HepG2 (cell line): ENCODE measurements around the gene DDC. TPM values are rescaled to one million over a fixed set of nuclear protein-coding genes. Genes with fewer than 3 reads are reported as not detected.

Experiments used
- KMT2B ChIP-seq: IDR thresholded peaks from 2 replicates; pipeline ENCODE4 v1.6.1; 2016; ENCODE audit warnings: missing genetic modification reagents, missing compliant biosample characterization
- NFRKB ChIP-seq: fragments of 450-650 bp; IDR thresholded peaks from 2 replicates; pipeline ENCODE4 v1.6.1; 2017
- PITX1 ChIP-seq: sonication (generic); formaldehyde crosslinking; IDR thresholded peaks from 2 replicates; pipeline ENCODE4 v1.5.1; 2020; ENCODE audit warnings: mild to moderate bottlenecking, missing genetic modification reagents
- ZBTB21 ChIP-seq: sonication (generic); formaldehyde crosslinking; IDR thresholded peaks from 2 replicates; pipeline ENCODE4 v1.4.0; 2020; ENCODE audit warnings: missing genetic modification reagents
- ZNF232 ChIP-seq: sonication (generic); formaldehyde crosslinking; IDR thresholded peaks from 2 replicates; pipeline ENCODE4 v1.4.0; 2020; ENCODE audit warnings: missing genetic modification reagents, borderline replicate concordance
- ZNF33B ChIP-seq: sonication (generic); formaldehyde crosslinking; IDR thresholded peaks from 2 replicates; pipeline ENCODE4 v1.5.1; 2020; ENCODE audit warnings: mild to moderate bottlenecking, missing genetic modification reagents
- ZNF407 ChIP-seq: sonication (generic); formaldehyde crosslinking; IDR thresholded peaks from one replicate; pipeline ENCODE4 v1.5.1; 2020; ENCODE audit warnings: mild to moderate bottlenecking, missing genetic modification reagents; ENCODE audit errors: not compliant biosample characterization
- ZNF75D ChIP-seq: sonication (generic); formaldehyde crosslinking; IDR thresholded peaks from 2 replicates; pipeline ENCODE4 v1.8.1; 2023; ENCODE audit warnings: missing genetic modification reagents, mild to moderate bottlenecking, borderline replicate concordance
- ZNF83 ChIP-seq: sonication (generic); formaldehyde crosslinking; IDR thresholded peaks from 2 replicates; pipeline ENCODE4 v1.4.0; 2020; ENCODE audit warnings: missing genetic modification reagents, mild to moderate bottlenecking, borderline replicate concordance
- polyA plus RNA-seq, 8 experiments: library from polyadenylated mRNA; depleted of rRNA in 3 of 8; stranded (reverse) in 7 of 8; unstranded in 1 of 8; fragments of >200 nt; fragmentation: Illumina TruSeq in 4 of 8; extraction: Trizol in 4 of 8; gene quantifications; 2 replicates each; pipeline versions ENCODE4 v1.2.1 to v1.2.3, GENCODE V29; 2011 to 2016; ENCODE audit warnings: low read depth in 4 of 8, missing spikeins in 1 of 8, mixed read lengths in 1 of 8; ENCODE audit not compliant: insufficient read depth in 1 of 8
- total RNA-seq, 5 experiments: library from RNA; depleted of rRNA; stranded (reverse); fragments of >200 nt; fragmentation: Illumina TruSeq; extraction: Trizol; gene quantifications; 2 replicates each; pipeline ENCODE4 v1.2.3, GENCODE V29; 2016; ENCODE audit warnings: low read depth in 1 of 5
- TF ChIP-seq, protein P1 (sequence below): sonication (generic); formaldehyde crosslinking; IDR thresholded peaks from 2 replicates; pipeline ENCODE4 v1.4.0; 2020; ENCODE audit warnings: missing genetic modification reagents
- TF ChIP-seq, protein P2 (sequence below): fragments of 450-650 bp; IDR thresholded peaks from 2 replicates; pipeline ENCODE4 v1.6.1; 2017; ENCODE audit warnings: mild to moderate bottlenecking

Gene DDC
- total and polyA plus RNA-seq, 2 of the 13 experiments (the other 11 are each of a cell fraction or from before 2014, with no cell fraction given) = 11.7 to 93.3 TPM

DNA sequence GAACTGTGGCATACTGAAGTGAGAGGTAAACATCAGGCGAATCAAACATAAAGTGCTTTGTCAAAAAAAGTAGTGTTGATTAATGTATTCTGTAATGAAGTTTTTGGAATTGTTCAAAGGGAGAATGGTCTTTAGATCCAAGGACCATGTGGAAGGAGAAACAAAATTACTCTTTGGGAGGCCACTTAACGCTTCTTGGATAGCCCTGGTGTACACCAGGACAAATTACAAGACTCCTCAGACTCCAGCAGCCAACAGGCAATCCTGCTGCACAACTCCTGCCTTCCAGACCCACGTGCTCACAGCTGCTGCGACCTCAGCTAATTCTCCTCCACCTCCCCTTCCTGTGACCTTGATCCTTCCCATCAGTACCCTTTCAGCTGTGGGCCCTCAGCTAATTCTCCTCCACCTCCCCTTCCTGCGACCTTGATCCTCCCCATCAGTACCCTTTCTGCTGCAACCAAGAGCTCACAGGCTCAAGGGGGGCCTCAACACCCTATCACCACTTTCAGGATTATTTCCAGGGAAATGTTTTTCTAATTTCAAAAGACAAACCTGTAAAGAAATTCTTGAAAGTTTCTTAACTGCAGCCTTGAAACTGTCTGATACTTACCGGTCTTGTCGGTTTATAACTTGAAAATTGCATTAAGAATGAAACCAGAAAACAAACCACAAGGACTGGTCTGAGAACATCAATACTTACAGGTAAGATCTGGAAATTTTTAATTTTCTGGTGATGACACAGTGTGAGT, 29.7 kb upstream of the DDC start (continued):
- TF ChIP-seq ZNF407 (CRISPR knock-in tag) (no peak), ZNF75D (CRISPR knock-in tag) (no peak), PITX1 (peak; percentile 83), NFRKB (no peak), KMT2B (CRISPR knock-in tag) (no peak), ZNF33B (no peak), ZBTB21 (CRISPR knock-in tag) (no peak), ZNF232 (CRISPR knock-in tag) (no peak), ZNF83 (CRISPR knock-in tag) (no peak)
- TF ChIP-seq, protein P1, sequence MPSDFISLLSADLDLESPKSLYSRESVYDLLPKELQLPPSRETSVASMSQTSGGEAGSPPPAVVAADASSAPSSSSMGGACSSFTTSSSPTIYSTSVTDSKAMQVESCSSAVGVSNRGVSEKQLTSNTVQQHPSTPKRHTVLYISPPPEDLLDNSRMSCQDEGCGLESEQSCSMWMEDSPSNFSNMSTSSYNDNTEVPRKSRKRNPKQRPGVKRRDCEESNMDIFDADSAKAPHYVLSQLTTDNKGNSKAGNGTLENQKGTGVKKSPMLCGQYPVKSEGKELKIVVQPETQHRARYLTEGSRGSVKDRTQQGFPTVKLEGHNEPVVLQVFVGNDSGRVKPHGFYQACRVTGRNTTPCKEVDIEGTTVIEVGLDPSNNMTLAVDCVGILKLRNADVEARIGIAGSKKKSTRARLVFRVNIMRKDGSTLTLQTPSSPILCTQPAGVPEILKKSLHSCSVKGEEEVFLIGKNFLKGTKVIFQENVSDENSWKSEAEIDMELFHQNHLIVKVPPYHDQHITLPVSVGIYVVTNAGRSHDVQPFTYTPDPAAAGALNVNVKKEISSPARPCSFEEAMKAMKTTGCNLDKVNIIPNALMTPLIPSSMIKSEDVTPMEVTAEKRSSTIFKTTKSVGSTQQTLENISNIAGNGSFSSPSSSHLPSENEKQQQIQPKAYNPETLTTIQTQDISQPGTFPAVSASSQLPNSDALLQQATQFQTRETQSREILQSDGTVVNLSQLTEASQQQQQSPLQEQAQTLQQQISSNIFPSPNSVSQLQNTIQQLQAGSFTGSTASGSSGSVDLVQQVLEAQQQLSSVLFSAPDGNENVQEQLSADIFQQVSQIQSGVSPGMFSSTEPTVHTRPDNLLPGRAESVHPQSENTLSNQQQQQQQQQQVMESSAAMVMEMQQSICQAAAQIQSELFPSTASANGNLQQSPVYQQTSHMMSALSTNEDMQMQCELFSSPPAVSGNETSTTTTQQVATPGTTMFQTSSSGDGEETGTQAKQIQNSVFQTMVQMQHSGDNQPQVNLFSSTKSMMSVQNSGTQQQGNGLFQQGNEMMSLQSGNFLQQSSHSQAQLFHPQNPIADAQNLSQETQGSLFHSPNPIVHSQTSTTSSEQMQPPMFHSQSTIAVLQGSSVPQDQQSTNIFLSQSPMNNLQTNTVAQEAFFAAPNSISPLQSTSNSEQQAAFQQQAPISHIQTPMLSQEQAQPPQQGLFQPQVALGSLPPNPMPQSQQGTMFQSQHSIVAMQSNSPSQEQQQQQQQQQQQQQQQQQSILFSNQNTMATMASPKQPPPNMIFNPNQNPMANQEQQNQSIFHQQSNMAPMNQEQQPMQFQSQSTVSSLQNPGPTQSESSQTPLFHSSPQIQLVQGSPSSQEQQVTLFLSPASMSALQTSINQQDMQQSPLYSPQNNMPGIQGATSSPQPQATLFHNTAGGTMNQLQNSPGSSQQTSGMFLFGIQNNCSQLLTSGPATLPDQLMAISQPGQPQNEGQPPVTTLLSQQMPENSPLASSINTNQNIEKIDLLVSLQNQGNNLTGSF = no peak
- TF ChIP-seq, protein P2, sequence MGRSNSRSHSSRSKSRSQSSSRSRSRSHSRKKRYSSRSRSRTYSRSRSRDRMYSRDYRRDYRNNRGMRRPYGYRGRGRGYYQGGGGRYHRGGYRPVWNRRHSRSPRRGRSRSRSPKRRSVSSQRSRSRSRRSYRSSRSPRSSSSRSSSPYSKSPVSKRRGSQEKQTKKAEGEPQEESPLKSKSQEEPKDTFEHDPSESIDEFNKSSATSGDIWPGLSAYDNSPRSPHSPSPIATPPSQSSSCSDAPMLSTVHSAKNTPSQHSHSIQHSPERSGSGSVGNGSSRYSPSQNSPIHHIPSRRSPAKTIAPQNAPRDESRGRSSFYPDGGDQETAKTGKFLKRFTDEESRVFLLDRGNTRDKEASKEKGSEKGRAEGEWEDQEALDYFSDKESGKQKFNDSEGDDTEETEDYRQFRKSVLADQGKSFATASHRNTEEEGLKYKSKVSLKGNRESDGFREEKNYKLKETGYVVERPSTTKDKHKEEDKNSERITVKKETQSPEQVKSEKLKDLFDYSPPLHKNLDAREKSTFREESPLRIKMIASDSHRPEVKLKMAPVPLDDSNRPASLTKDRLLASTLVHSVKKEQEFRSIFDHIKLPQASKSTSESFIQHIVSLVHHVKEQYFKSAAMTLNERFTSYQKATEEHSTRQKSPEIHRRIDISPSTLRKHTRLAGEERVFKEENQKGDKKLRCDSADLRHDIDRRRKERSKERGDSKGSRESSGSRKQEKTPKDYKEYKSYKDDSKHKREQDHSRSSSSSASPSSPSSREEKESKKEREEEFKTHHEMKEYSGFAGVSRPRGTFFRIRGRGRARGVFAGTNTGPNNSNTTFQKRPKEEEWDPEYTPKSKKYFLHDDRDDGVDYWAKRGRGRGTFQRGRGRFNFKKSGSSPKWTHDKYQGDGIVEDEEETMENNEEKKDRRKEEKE = no peak
